Measurements from ENCODE around the gene EFHC1.

DNA sequence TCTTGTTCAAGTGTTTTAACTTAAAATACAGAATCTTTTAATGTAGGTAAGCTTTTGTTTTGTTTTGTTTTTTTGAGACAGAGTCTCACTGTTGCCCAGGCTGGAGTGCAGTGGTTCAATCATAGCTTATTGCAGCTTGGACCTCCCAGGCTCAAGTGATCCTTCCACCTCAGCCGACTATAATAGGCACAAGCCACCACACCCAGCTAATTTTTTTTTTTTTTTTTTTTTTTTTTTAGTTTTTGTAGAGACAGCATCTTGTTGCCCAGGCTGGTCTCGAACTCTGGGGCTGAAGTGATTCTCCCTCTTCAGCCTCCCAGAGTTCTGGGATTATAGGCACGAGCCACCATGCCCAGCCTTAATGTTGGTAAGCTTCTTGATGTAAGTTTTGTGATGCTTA lies 3.3 kb downstream of the EFHC1 start:
- TF ChIP-seq YY1 (IDR thresholded peaks at IDR 0.05), result no peak
- TF ChIP-seq EGR1 (IDR thresholded peaks at IDR 0.05; ENCODE audit: low read depth in 2 of 2), result no peak
- TF ChIP-seq, protein P1, sequence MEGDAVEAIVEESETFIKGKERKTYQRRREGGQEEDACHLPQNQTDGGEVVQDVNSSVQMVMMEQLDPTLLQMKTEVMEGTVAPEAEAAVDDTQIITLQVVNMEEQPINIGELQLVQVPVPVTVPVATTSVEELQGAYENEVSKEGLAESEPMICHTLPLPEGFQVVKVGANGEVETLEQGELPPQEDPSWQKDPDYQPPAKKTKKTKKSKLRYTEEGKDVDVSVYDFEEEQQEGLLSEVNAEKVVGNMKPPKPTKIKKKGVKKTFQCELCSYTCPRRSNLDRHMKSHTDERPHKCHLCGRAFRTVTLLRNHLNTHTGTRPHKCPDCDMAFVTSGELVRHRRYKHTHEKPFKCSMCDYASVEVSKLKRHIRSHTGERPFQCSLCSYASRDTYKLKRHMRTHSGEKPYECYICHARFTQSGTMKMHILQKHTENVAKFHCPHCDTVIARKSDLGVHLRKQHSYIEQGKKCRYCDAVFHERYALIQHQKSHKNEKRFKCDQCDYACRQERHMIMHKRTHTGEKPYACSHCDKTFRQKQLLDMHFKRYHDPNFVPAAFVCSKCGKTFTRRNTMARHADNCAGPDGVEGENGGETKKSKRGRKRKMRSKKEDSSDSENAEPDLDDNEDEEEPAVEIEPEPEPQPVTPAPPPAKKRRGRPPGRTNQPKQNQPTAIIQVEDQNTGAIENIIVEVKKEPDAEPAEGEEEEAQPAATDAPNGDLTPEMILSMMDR (IDR thresholded peaks at IDR 0.05; ENCODE audit: low read depth, low read length, missing input control), result no peak
- no peak for TF ChIP-seq RXRA (IDR thresholded peaks at IDR 0.05)
- TF ChIP-seq, protein P2, sequence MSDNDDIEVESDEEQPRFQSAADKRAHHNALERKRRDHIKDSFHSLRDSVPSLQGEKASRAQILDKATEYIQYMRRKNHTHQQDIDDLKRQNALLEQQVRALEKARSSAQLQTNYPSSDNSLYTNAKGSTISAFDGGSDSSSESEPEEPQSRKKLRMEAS (IDR thresholded peaks at IDR 0.05), result no peak
